HepG2 (cell line): Measurements from ENCODE around the gene SSMEM1.
"Not testable (repeated sequence)": the region's sequence is repeated elsewhere in the genome, so short reads cannot be mapped to it uniquely, and the experiment has no call there.

ENCODE experiments used
- CREB1 ChIP-seq, 2 experiments: fragments of 450-650 bp in 1 of 2; IDR thresholded peaks; 2 replicates each; pipeline ENCODE4 v1.6.1; 2016 to 2017; ENCODE audit warnings: control low read depth in 1 of 2, mild to moderate bottlenecking in 1 of 2, missing compliant biosample characterization in 1 of 2, missing genetic modification characterization in 1 of 2
- CTCF ChIP-seq: sonication (generic); formaldehyde crosslinking; IDR thresholded peaks from 2 replicates; pipeline ENCODE4 v1.5.0; 2020; ENCODE audit warnings: mild to moderate bottlenecking, missing genetic modification reagents, moderate library complexity
- EED ChIP-seq: sonication (generic); formaldehyde crosslinking; IDR thresholded peaks from 2 replicates; pipeline ENCODE4 v1.5.0; 2020; ENCODE audit warnings: mild to moderate bottlenecking, missing genetic modification reagents
- KDM1A ChIP-seq: IDR thresholded peaks from 2 replicates; pipeline ENCODE4 v1.6.1; 2016; ENCODE audit warnings: missing compliant biosample characterization
- NR2F2 ChIP-seq: IDR thresholded peaks from 2 replicates; pipeline ENCODE4 v1.6.1; 2012; ENCODE audit warnings: low read depth, inconsistent platforms, borderline replicate concordance
- POLR2A ChIP-seq, 2 experiments: IDR thresholded peaks; 2 replicates each; pipeline ENCODE4 v1.6.1; 2011; ENCODE audit warnings: low read depth in 2 of 2, low read length in 2 of 2, mild to moderate bottlenecking in 1 of 2, moderate library complexity in 1 of 2; ENCODE audit not compliant: insufficient read depth in 1 of 2
- SMC3 ChIP-seq: IDR thresholded peaks from 2 replicates; pipeline ENCODE4 v1.6.1; 2011; ENCODE audit warnings: low read length, improper control_type of control experiment
- ZBTB43 ChIP-seq: sonication (generic); formaldehyde crosslinking; conservative IDR thresholded peaks from 2 replicates; pipeline ENCODE4 v1.4.0; 2020; ENCODE audit warnings: missing genetic modification reagents
- TF ChIP-seq, protein P1 (sequence below): sonication (generic); formaldehyde crosslinking; IDR thresholded peaks from 2 replicates; pipeline ENCODE4 v1.4.0; 2020; ENCODE audit warnings: missing genetic modification reagents
- TF ChIP-seq, protein P2 (sequence below): sonication (generic); formaldehyde crosslinking; IDR thresholded peaks from 2 replicates; pipeline ENCODE4 v1.4.0; 2020; ENCODE audit warnings: missing genetic modification reagents, borderline replicate concordance

GRCh38 chr7:130246491-130246890 lies 38.8 kb downstream of the SSMEM1 start:
- TF ChIP-seq ZBTB43; SMC3; NR2F2; POLR2A (IDR thresholded peaks at IDR 0.05; ENCODE audit: insufficient read depth in 1 of 2, low read depth in 2 of 2, low read length in 2 of 2); CREB1 (IDR thresholded peaks at IDR 0.05); CREB1 (CRISPR knock-in tag; IDR thresholded peaks at IDR 0.05); EED (CRISPR knock-in tag); CTCF (CRISPR knock-in tag); KDM1A (CRISPR knock-in tag): not testable (repeated sequence)
- TF ChIP-seq, protein P1, sequence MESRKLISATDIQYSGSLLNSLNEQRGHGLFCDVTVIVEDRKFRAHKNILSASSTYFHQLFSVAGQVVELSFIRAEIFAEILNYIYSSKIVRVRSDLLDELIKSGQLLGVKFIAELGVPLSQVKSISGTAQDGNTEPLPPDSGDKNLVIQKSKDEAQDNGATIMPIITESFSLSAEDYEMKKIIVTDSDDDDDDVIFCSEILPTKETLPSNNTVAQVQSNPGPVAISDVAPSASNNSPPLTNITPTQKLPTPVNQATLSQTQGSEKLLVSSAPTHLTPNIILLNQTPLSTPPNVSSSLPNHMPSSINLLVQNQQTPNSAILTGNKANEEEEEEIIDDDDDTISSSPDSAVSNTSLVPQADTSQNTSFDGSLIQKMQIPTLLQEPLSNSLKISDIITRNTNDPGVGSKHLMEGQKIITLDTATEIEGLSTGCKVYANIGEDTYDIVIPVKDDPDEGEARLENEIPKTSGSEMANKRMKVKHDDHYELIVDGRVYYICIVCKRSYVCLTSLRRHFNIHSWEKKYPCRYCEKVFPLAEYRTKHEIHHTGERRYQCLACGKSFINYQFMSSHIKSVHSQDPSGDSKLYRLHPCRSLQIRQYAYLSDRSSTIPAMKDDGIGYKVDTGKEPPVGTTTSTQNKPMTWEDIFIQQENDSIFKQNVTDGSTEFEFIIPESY (CRISPR knock-in tag) = not testable (repeated sequence)
- TF ChIP-seq, protein P2, sequence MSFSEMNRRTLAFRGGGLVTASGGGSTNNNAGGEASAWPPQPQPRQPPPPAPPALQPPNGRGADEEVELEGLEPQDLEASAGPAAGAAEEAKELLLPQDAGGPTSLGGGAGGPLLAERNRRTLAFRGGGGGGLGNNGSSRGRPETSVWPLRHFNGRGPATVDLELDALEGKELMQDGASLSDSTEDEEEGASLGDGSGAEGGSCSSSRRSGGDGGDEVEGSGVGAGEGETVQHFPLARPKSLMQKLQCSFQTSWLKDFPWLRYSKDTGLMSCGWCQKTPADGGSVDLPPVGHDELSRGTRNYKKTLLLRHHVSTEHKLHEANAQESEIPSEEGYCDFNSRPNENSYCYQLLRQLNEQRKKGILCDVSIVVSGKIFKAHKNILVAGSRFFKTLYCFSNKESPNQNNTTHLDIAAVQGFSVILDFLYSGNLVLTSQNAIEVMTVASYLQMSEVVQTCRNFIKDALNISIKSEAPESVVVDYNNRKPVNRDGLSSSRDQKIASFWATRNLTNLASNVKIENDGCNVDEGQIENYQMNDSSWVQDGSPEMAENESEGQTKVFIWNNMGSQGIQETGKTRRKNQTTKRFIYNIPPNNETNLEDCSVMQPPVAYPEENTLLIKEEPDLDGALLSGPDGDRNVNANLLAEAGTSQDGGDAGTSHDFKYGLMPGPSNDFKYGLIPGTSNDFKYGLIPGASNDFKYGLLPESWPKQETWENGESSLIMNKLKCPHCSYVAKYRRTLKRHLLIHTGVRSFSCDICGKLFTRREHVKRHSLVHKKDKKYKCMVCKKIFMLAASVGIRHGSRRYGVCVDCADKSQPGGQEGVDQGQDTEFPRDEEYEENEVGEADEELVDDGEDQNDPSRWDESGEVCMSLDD = not testable (repeated sequence)
